KOPT-K1 (cell line): ENCODE measurements around the gene CPXM2.

ENCODE experiments used
- H3K27ac ChIP-seq: fragments of 200-600 bp; sonication (generic); 2 replicates; pipeline ENCODE4 v1.5.1; 2016; ENCODE audit warnings: antibody characterized with exemption, mild to moderate bottlenecking, low read depth, low read length; ENCODE audit not compliant: poor library complexity, severe bottlenecking
- H3K36me3 ChIP-seq: fragments of 200-600 bp; sonication (generic); 2 replicates; pipeline ENCODE4 v1.5.1; 2017; ENCODE audit warnings: antibody characterized with exemption, mild to moderate bottlenecking, low read length, moderate library complexity; ENCODE audit not compliant: insufficient read depth
- H3K9me3 ChIP-seq: fragments of 200-600 bp; sonication (generic); 2 replicates; pipeline ENCODE4 v1.5.1; 2017; ENCODE audit warnings: antibody characterized with exemption, low read length, mild to moderate bottlenecking; ENCODE audit not compliant: insufficient read depth, poor library complexity, severe bottlenecking

Gene CPXM2

DNA sequence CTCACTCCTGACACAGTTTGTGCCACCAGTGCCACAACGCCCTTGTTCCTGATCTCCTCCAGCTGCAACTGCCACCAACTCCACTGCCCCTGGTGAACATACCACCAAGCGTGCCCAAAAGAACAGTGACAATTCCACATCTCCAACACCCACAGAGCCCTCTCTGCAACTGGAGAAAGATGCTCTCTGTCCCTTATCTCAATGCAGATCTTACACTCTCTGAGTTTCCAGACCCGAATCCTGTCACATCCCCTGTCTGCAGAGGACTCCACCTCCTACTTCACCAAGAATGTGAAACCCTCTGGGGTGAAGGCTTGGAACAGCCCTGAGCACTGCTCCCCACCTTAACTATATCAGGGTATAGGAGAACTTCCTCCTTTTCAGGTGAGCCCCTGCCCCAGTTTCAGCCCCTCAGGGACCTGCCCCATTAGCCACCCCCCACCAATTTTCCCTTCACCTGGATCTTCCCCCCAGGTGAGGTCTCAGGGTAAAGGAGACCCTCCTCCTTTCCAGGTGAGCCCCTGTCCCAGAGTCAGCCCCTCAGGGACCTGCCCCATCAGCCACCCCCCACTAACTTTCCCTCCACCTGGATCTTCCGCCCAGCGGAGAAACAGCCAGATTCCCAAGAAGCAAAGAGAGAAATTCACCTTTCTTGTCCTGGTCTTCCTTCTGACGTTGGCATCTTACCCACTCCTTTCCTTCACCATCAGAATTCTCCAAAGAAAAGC lies 55.0 kb downstream of the CPXM2 start:
- no peak overlapping the region for H3K27ac ChIP-seq
- no peaks in the 10 kb centered on the region for H3K9me3 ChIP-seq
- no peaks in the 10 kb centered on the region for H3K36me3 ChIP-seq

DNA sequence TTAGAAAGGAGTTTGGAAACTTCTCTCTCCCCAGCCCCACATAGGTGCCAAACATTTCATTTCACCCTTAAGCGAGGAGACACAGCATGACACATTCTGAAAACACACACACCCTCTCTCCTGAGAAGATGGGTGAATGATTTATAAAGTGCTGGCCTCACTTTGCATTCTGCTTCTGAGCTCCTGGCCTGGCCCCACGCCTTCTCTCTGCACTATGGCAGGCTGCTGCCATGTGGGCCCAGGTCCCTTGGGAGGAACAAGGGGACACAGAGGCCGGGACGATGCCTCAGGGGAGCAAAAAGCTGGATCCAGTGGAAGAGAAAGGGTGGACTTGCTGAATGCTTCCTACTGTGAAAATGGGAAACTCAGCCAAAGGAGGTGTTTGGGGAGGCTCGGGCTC lies 56.0 kb downstream of the CPXM2 start:
- Histone ChIP-seq H3K36me3 (no peaks in the 10 kb centered on the region), H3K27ac (no peak overlapping the region), H3K9me3 (no peaks in the 10 kb centered on the region)

DNA sequence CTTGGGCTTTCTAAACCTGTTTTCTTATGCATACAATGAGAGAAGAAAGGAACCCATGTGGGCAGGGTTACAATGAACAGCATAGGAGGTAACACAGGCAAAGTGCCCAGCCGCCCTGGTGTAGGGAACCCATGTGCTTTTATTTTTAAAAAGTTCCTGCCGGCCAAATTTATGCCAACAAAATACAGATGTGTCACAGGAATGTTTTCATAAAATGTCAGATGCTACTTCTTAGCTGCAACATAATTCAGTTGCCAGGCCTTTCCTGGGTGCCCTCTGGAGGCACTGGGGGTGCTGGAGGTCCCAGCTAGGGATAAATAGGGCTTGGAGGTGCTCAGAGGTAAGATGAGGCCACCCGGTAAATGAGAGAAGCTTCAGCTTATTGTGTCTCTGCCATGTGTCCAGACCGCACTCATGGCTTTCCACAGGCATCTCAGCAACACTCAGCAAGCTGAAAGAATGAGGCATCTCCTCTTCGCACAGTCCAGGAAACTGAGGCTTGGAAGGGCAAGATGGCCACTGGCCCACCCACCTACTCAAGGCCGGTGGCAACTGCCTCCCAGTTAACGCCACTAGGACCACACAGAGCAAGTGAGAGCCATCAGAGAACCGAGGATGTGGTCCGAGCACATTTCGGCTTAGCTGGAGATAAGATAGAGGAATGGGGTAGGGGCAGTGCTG lies 58.3 kb downstream of the CPXM2 start:
- no peaks in the 10 kb centered on the region for H3K9me3 ChIP-seq
- no peaks in the 10 kb centered on the region for H3K36me3 ChIP-seq
- no peak overlapping the region for H3K27ac ChIP-seq

DNA sequence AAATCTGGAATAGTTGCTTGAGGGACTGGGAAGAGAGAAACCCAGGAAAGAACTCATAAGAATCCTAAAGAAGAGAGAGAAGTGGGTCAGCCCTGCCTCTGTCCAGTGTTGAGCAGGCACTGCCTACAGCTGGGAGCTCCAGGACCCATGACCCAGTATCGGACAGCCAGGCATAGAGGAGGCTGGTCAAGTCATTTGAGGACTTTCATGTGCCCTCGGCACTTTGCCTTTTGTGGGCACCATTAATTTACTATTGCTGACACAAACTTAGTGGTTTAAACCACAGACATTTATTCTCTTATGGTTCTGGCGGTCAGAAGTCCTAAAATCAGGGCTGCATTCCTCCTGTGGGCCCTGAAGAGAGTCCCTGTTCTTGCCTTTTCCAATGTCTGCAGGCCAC lies 60.3 kb downstream of the CPXM2 start:
- Histone ChIP-seq H3K27ac (no peak overlapping the region), H3K36me3 (no peaks in the 10 kb centered on the region), H3K9me3 (no peaks in the 10 kb centered on the region)

DNA sequence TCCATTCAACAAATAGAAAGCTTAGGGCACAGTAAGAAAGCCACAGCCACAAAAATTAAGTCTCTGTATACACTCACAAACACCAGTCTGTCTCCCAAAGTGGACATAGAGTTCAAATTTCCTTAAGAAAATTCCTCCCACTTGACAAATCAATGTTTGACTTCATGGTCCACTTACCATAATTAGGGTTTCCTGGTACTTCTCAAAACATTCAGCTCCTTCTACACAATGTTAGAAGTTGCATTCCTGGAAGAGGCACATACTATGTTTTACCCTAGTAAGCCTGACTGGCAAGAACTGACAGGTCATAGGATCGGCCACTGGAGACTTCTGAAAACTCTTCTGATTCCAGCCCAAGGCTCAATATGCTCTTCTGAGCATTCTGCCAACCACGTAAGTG lies 70.5 kb downstream of the CPXM2 start:
- H3K36me3 ChIP-seq, result no peaks in the 10 kb centered on the region
- H3K27ac ChIP-seq, result no peak overlapping the region
- no peaks in the 10 kb centered on the region for H3K9me3 ChIP-seq

DNA sequence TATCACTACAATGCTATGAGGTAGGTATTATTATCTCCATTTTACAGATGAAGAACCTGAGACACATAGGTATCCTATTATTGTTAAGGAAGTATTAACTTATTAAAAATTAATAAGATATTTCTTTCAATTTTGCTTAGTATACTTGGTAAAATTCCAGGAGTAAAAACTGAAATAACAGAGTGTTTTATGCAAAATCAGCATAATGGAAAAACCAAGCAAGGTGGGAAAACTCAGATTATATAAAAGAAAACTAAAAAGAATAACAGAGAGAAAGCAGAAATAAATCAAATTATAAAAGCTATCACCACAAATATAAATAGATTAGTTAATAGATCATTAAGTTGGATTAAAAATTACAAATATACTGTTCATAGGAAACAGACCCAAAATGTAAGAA lies 82.0 kb downstream of the CPXM2 start:
- Histone ChIP-seq H3K27ac (no peak overlapping the region), H3K36me3 (no peaks in the 10 kb centered on the region), H3K9me3 (no peaks in the 10 kb centered on the region)

DNA sequence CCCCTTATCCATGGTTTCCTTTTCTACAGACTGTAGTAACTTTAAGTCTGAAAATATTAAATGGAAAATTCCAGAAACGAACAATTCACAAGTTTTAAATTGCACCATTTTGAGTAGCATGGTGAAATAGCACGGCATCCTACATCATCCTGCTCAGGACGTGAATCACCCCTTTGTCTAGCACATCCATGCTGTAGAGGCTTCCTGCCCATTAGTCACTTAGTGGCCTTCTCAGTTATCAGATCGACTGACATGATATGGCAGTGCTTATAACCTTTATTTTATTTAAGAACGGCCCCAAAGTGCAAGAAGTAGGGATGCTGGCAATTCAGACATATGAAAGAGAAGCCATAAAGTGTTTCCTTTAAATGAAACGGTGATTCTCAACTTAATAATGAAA lies 82.7 kb downstream of the CPXM2 start:
- no peak overlapping the region for H3K27ac ChIP-seq
- H3K9me3 ChIP-seq, result no peaks in the 10 kb centered on the region
- H3K36me3 ChIP-seq, result no peaks in the 10 kb centered on the region

DNA sequence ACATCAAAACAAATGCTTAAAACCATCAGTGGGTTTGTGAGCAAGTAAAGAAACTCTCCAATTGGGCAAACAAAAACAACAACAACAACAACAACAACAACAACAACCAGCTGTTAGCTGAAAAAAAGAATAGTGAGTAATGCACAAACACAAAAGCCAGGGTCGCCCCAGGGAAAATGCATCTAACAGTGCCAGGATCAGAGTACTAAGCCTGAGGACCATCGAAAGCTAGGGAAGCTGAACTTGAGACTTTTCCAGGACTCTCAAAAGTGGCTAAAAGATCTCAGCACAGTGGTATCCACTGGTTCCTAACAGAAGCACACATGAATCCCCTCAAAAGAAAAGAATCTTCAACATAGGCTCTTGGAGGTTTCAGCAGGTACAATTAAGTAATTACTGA lies 83.3 kb downstream of the CPXM2 start:
- H3K9me3 ChIP-seq, result no peaks in the 10 kb centered on the region
- no peak overlapping the region for H3K27ac ChIP-seq
- H3K36me3 ChIP-seq, result no peaks in the 10 kb centered on the region

DNA sequence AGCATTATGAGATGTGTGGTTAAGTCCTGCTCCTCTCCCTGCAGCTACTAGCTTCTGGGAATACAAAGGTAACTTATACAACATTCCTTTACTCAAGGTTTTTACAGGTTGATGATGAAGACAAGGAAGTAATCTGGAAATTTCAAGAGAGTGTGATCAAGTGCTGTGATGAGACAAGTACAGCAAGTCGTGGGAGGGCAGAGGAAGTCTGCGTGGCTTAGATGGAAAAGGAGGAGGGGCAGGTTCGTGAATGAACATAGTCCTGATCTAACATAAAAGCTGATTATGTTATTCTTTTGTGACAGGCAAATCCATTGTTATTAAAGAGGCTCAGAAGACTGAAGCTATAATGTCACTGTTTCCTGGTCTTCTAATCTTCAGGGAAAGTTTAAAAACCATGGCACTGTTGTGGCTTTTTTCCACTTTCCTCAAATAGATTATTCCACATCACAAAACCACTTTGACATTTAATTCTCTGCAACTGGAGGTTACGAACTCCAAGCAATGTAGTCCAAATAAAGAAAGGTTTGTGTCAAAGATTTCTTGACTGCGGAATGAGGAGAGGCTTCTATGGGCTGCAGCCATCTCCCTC lies 84.1 kb downstream of the CPXM2 start:
- Histone ChIP-seq H3K36me3 (no peaks in the 10 kb centered on the region), H3K27ac (no peak overlapping the region), H3K9me3 (no peaks in the 10 kb centered on the region)

DNA sequence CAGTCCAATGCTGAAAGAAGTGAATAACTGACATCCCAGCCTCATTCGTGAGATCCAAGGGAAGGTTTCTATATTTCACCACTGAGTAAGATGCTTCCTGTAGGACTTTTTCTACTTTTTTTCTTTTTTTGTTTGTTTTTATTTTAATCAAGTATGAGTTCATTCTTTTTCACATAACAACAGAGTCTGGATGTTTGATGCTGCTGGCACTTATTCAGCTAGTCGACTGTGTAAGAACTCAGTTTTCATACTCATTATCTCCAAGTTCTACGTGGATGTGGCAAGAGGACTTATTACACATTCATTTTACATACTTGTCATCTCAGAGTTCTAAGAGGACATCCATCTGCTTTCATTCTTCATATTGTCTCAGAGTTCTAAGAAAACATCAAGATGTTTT lies 86.9 kb downstream of the CPXM2 start:
- Histone ChIP-seq H3K27ac (no peak overlapping the region), H3K9me3 (no peaks in the 10 kb centered on the region)

DNA sequence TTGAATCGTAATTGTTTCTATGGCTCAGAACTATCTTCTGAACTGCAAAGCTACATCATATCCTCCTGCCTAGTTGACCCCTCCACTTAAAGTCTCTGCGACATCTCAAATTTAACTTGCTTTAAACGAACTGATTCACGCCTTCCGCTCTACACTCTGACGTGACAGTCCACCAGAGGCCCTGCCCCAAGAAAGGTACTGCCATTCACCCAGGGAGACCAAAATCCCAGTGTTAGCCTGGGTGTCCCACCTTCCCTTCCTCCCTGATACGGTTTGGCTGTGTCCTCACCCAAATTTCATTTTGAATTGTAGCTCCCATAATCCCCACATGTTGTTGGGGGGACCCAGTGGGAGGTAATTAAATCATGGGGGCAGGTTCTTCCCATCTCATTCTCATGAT lies 90.8 kb downstream of the CPXM2 start:
- H3K9me3 ChIP-seq, result no peaks in the 10 kb centered on the region
- H3K27ac ChIP-seq, result no peak overlapping the region
- H3K36me3 ChIP-seq, result no peaks in the 10 kb centered on the region

More for the DNA sequence above, 86.9 kb downstream of the CPXM2 start:
- no peaks in the 10 kb centered on the region for H3K36me3 ChIP-seq

DNA sequence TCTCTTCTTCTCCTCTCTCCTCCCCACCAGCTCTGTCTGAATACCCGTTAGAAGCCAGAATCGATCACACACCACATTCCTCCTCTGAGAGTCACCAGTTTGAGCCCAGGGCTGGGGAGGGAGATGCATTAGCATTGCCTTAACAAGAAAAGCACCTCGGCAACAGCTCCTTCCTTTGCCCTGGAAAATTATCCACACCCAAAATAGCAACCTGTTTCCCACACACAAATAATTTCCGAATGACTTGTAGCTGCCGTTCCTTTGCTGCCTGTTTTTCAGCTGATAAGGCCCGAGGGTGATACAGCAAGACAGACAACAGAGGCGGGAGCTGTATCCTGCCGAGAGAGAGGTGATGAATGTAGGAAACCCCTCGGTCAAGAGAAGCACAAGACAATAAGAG lies 91.3 kb downstream of the CPXM2 start:
- Histone ChIP-seq H3K9me3 (no peaks in the 10 kb centered on the region), H3K36me3 (no peaks in the 10 kb centered on the region), H3K27ac (no peak overlapping the region)

DNA sequence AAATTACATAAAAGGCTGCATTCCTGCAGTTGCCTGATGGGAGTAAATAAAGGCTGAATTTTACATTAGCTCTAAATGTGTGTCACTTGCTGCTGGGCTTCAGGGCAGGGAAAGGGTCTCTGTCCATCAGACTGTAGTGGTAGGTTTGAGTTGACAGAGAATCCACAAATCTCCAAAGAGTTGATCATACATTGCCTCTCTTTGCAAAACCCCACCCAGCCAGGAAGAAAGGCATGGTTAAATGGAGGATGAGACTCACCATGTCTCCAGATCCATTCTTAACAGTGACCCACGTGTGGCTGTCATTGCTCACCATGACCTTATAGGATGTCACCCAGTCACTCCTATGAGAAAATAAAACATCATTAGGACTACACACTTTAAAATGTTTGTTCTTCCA lies 92.8 kb downstream of the CPXM2 start:
- Histone ChIP-seq H3K9me3 (no peaks in the 10 kb centered on the region), H3K27ac (no peak overlapping the region), H3K36me3 (no peaks in the 10 kb centered on the region)

DNA sequence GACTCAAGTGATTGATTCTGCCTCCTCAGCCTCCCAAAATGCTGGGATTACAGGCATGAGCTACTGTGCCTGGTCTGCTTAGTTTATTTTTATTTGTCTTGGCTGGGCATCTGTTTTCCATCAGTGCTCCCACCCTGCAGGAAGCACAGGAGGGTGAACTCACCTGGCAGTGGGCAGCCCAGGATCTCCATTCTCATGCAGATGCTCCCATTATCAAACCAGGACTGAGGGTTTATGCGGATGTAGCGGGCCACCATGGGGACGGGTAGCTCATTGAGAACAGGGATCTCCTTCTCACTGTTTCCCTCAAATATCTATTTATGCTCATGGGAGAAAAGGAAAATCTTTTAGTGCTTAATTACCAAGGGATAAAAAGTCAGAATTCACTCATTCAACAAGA lies 93.8 kb downstream of the CPXM2 start:
- H3K9me3 ChIP-seq, result no peaks in the 10 kb centered on the region

DNA sequence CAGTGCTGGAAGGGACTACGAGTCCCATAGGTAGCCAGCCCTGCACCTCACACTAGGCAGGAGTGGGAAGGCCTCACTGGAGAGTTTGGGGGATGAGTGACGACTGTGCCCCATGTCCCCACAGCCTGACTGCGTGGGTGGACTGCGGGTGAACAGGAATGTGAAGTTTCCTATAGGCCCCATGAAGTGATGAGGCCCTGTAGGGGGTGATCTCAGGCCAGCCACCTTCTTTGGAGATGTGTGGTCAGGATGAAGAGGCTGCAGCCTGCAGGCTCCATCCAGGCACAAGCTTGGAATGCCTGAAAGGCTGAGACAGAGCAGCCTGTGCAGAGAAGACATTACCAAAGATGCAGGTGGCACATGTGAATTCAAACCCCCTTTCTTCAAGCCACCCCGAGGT lies 94.9 kb downstream of the CPXM2 start:
- H3K27ac ChIP-seq, result no peak overlapping the region
- no peaks in the 10 kb centered on the region for H3K9me3 ChIP-seq
- H3K36me3 ChIP-seq, result no peaks in the 10 kb centered on the region

More for the DNA sequence above, 93.8 kb downstream of the CPXM2 start:
- H3K36me3 ChIP-seq, result no peaks in the 10 kb centered on the region
- H3K27ac ChIP-seq, result no peak overlapping the region
